ENCODE data around the gene ZEB1.
"Not testable (repeated sequence)": the region's sequence is repeated elsewhere in the genome, so short reads cannot be mapped to it uniquely, and the experiment has no call there.

ZEB1 gene

GRCh38 chr10:31549896-31550295 lies 230.9 kb downstream of the ZEB1 start:
- no peak for TF ChIP-seq CTCF (conservative IDR thresholded peaks at IDR 0.05; ENCODE audit: low read depth, low read length)
- peak; percentile 40 for DNase-seq (ENCODE audit: low read depth)
- H3K4me3 ChIP-seq (ENCODE audit: low read depth, low read length) = no peak overlapping the region

- H3K4me3 ChIP-seq (ENCODE audit: low read depth, low read length) = no peak overlapping the region
- DNase-seq (ENCODE audit: low read depth) = peak; percentile 94
- TF ChIP-seq CTCF (conservative IDR thresholded peaks at IDR 0.05; ENCODE audit: low read depth, low read length) = no peak
Measured at GRCh38 chr10:31554556-31554955, 235.5 kb downstream of the ZEB1 start.

GRCh38 chr10:31557854-31558253 lies 238.8 kb downstream of the ZEB1 start:
- TF ChIP-seq CTCF (conservative IDR thresholded peaks at IDR 0.05; ENCODE audit: low read depth, low read length) = no peak
- no peak overlapping the region for H3K4me3 ChIP-seq (ENCODE audit: low read depth, low read length)
- peak; percentile 7 for DNase-seq (ENCODE audit: low read depth)

- DNase-seq (ENCODE audit: low read depth); H3K4me3 ChIP-seq (ENCODE audit: low read depth, low read length): not testable (repeated sequence)
Measured at GRCh38 chr10:31568252-31568861, 249.3 kb downstream of the ZEB1 start.

GRCh38 chr10:31574577-31574976 lies 255.6 kb downstream of the ZEB1 start:
- no peak for TF ChIP-seq CTCF (conservative IDR thresholded peaks at IDR 0.05; ENCODE audit: low read depth, low read length)
- H3K4me3 ChIP-seq (ENCODE audit: low read depth, low read length) = no peak overlapping the region
- no peak for DNase-seq (ENCODE audit: low read depth)

DNA sequence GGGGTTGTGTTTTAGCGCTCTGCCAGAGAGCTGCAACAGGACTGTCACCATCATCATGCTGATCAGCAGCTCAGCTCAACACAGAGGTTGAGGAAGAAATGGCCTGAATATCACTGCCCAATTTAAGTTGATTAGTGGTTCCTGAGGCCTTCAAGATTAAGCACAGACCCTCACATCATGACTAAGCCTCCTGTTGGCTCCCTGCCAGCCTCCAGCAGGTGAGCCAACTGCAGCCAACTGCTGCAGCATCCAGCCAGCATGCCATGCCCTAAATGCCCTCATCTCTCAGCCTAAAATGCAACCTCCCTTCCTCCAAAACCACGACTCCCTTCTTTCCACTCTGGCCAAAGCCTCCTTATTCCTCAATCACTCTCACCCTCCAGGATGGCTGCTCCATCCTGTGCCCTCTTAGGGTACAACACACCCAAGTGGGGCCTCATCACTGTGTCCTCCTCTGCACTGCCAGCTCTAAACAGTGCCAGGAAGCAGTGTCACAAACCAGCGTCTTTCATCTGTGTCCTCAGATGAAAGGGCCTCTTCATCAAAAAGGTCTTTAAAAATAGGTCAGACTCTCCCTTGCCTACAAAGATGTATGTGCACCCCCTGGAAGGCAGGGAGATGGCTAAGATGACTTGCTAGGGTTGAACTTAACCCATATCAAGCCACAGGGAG lies 259.3 kb downstream of the ZEB1 start:
- no peak for DNase-seq (ENCODE audit: low read depth)
- no peak for TF ChIP-seq CTCF (conservative IDR thresholded peaks at IDR 0.05; ENCODE audit: low read depth, low read length)

GRCh38 chr10:31578951-31579350 lies 259.9 kb downstream of the ZEB1 start:
- H3K4me3 ChIP-seq (ENCODE audit: low read depth, low read length) = no peak overlapping the region
- no peak for DNase-seq (ENCODE audit: low read depth)
- no peak for TF ChIP-seq CTCF (conservative IDR thresholded peaks at IDR 0.05; ENCODE audit: low read depth, low read length)

More for the DNA sequence above, 259.3 kb downstream of the ZEB1 start:
- no peak overlapping the region for H3K4me3 ChIP-seq (ENCODE audit: low read depth, low read length)

All from choroid plexus epithelial cell (primary cell).